HG03097 (cell line): Measurements from ENCODE around the gene CPA4.
"Not testable (repeated sequence)": the region's sequence is repeated elsewhere in the genome, so short reads cannot be mapped to it uniquely, and the experiment has no call there.

Source experiments
- ATAC-seq: cut with Tn5 transposase; IDR thresholded peaks from one replicate; pipeline ENCODE4 v1.9.1; 2021; ENCODE audit not compliant: unreplicated experiment, low FRiP score

CPA4 gene

GRCh38 chr7:130299866-130300265, 6.9 kb downstream of the CPA4 start:
- no peak for ATAC-seq

GRCh38 chr7:130301501-130302020, 8.6 kb downstream of the CPA4 start:
- ATAC-seq, result no peak

GRCh38 chr7:130302649-130303048, 9.7 kb downstream of the CPA4 start:
- no peak for ATAC-seq

GRCh38 chr7:130303127-130303526, 10.2 kb downstream of the CPA4 start:
- no peak for ATAC-seq

- ATAC-seq, result no peak
These were observed 10.6 kb downstream of the CPA4 start for GRCh38 chr7:130303551-130303950.

- no peak for ATAC-seq
These were observed 11.0 kb downstream of the CPA4 start for GRCh38 chr7:130303982-130304381.

- ATAC-seq, result no peak
These were observed 11.9 kb downstream of the CPA4 start for GRCh38 chr7:130304878-130305277.

GRCh38 chr7:130305433-130306042, 12.6 kb downstream of the CPA4 start:
- no peak for ATAC-seq

- ATAC-seq, result no peak
These were observed 17.0 kb downstream of the CPA4 start for GRCh38 chr7:130309986-130310385.

GRCh38 chr7:130314305-130314704, 21.3 kb downstream of the CPA4 start:
- ATAC-seq, result no peak

GRCh38 chr7:130319541-130319940, 26.6 kb downstream of the CPA4 start:
- no peak for ATAC-seq

- ATAC-seq, result not testable (repeated sequence)
These were observed 28.7 kb downstream of the CPA4 start for GRCh38 chr7:130321542-130322229.

- ATAC-seq, result no peak
These were observed 29.7 kb downstream of the CPA4 start for GRCh38 chr7:130322615-130323014.

- no peak for ATAC-seq
These were observed 31.5 kb downstream of the CPA4 start for GRCh38 chr7:130324306-130324943.

- ATAC-seq, result no peak
These were observed 36.7 kb downstream of the CPA4 start for GRCh38 chr7:130329681-130330080.

- no peak for ATAC-seq
These were observed 39.5 kb downstream of the CPA4 start for GRCh38 chr7:130332259-130333053.

- ATAC-seq, result no peak
These were observed 40.9 kb downstream of the CPA4 start for GRCh38 chr7:130333832-130334231.

GRCh38 chr7:130334274-130334673, 41.3 kb downstream of the CPA4 start:
- no peak for ATAC-seq

GRCh38 chr7:130337410-130337971, 44.5 kb downstream of the CPA4 start:
- no peak for ATAC-seq

- ATAC-seq, result no peak
These were observed 45.3 kb downstream of the CPA4 start for GRCh38 chr7:130338233-130338632.

- ATAC-seq, result no peak
These were observed 48.9 kb downstream of the CPA4 start for GRCh38 chr7:130341882-130342281.
